ENCODE data around the gene SETD1A.

DNA sequence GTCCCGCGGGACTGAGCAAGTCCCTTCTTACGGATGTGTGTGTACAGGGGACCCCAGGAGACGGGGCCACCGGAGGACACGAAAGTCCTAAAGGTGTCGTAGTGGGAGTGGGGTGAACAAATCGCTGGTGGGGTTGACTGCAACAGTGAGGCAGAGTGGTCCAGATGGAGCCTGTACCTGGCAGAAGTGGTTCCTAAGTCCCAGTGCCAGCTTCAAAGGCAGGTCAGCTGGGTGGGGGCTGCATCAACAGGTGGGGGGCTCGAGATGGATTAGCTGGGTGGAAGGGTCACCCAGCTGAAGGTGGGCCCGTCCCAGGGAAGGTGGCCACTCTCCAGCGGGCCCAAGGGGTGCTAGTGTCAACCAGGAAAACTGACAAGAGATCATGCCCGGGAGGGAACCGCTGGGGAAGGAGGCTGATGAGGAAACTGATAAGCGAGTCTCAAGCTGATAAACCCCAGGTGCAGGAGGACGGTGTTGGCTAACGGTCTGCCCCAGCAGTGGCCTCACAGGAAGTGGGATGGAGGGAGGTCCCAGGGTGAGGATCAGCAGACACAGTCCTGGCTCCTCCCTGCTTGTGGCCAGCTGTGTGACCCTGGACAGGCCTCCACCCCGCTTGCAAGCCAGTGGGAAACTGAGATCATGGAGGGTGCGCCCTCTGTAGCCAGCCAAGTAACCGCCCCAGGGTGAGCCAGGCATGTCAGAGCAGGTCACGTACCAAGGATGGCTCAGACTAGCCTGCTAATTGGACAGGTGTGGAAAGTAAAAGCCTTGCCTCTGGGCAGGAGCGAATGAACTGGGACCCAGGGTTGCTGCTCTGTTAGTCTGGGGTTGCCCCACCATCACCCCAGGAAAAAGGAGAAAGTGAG, 7.7 kb upstream of the SETD1A start:
- TF ChIP-seq, protein P1, sequence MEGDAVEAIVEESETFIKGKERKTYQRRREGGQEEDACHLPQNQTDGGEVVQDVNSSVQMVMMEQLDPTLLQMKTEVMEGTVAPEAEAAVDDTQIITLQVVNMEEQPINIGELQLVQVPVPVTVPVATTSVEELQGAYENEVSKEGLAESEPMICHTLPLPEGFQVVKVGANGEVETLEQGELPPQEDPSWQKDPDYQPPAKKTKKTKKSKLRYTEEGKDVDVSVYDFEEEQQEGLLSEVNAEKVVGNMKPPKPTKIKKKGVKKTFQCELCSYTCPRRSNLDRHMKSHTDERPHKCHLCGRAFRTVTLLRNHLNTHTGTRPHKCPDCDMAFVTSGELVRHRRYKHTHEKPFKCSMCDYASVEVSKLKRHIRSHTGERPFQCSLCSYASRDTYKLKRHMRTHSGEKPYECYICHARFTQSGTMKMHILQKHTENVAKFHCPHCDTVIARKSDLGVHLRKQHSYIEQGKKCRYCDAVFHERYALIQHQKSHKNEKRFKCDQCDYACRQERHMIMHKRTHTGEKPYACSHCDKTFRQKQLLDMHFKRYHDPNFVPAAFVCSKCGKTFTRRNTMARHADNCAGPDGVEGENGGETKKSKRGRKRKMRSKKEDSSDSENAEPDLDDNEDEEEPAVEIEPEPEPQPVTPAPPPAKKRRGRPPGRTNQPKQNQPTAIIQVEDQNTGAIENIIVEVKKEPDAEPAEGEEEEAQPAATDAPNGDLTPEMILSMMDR (IDR thresholded peaks at IDR 0.05): peak; percentile 12
- no peak for TF ChIP-seq EZH2 (IDR thresholded peaks at IDR 0.05)
- TF ChIP-seq EZH2phosphoT487 (IDR thresholded peaks at IDR 0.05): no peak
